ENCODE measurements around the gene HAUS5.

Gene HAUS5

DNA sequence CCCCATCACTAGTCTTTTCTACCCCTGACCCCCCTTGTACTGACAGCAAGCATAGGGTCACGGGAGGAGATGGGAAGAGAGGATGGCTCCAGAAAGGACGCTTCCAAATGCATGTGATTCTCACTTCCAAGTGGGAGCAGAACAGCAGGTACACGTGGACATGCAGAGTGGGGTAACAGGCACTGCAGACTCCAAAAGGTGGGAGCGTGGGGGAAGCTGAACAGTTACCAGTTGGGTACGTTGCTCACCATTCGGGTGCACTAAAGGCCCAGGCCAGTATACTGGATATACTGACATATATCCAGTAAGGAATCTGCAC is 26.7 kb downstream of the HAUS5 start:
- H3K4me1 ChIP-seq (ENCODE audit: control insufficient read depth in 5 of 5, insufficient read depth in 5 of 5, low read length in 5 of 5) = peaks cover 0 to 35% (median 19%) of the 10 kb centered on the region in 5 donors

DNA sequence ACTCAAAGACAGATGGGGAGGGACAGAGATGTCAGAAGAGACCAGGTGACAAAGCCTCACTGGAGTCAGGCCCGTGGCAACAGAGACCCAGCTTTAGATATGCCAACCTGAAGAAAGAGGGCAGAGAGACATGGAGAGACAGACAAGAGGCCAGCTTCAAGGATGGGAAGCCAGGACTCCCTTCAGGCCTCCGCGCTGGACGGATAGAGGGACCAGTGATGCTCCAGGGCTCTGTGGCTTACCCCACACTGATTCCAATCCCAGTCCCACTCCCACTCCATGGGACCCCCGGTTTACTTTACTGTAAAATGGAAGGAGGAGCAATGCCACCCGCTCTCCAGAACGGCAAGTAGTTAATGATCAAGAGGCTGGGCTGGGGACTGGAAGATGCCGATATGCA is 27.3 kb downstream of the HAUS5 start:
- H3K9ac ChIP-seq (ENCODE audit: low read length in 5 of 5) = no peak overlapping the region
- H3K27ac ChIP-seq (ENCODE audit: low read depth, low read length) = no peak overlapping the region
- peaks cover 0 to 41% (median 24%) of the 10 kb centered on the region in 5 donors for H3K4me1 ChIP-seq (ENCODE audit: control insufficient read depth in 5 of 5, insufficient read depth in 5 of 5, low read length in 5 of 5)

More for the DNA sequence above, 26.7 kb downstream of the HAUS5 start:
- no peaks in the 10 kb centered on the region for H3K9me3 ChIP-seq (ENCODE audit: control insufficient read depth in 5 of 5, low read length in 5 of 5)
- no peak overlapping the region for H3K9ac ChIP-seq (ENCODE audit: low read length in 5 of 5)
- peaks cover 0 to 42% (median 31%) of the 10 kb centered on the region in 5 donors for H3K36me3 ChIP-seq (ENCODE audit: control insufficient read depth in 5 of 5, insufficient read depth in 5 of 5, low read length in 5 of 5)
- H3K27me3 ChIP-seq (ENCODE audit: control insufficient read depth in 5 of 5, insufficient read depth in 4 of 5, low read length in 5 of 5) = no peaks in the 10 kb centered on the region
- H3K27ac ChIP-seq (ENCODE audit: low read depth, low read length) = no peak overlapping the region
- no peak overlapping the region for H3K4me3 ChIP-seq (ENCODE audit: low read depth in 1 of 5, low read length in 5 of 5)

GRCh38 chr19:35641515-35642151 is 29.1 kb downstream of the HAUS5 start, which contains the start of gene ETV2:
TSS of gene ETV2 (plus strand) at chr19:35641745. CDS start at chr19:35642461, 716 bp downstream.
- Histone ChIP-seq H3K36me3 (ENCODE audit: control insufficient read depth in 5 of 5, insufficient read depth in 5 of 5, low read length in 5 of 5) (peaks cover 0 to 19% (median 15%) of the 10 kb centered on the region in 5 donors), H3K9me3 (ENCODE audit: control insufficient read depth in 5 of 5, low read length in 5 of 5) (no peaks in the 10 kb centered on the region), H3K4me3 (ENCODE audit: low read depth in 1 of 5, low read length in 5 of 5) (no peak within 1 kb of the TSS), H3K27ac (ENCODE audit: low read depth, low read length) (no peak within 1 kb of the TSS), H3K4me1 (ENCODE audit: control insufficient read depth in 5 of 5, insufficient read depth in 5 of 5, low read length in 5 of 5) (peaks cover 0 to 54% (median 31%) of the 10 kb centered on the region in 5 donors), H3K9ac (ENCODE audit: low read length in 5 of 5) (no peak within 1 kb of the TSS), H3K27me3 (ENCODE audit: control insufficient read depth in 5 of 5, insufficient read depth in 4 of 5, low read length in 5 of 5) (no peaks in the 10 kb centered on the region)

More for the DNA sequence above, 27.3 kb downstream of the HAUS5 start:
- no peaks in the 10 kb centered on the region for H3K9me3 ChIP-seq (ENCODE audit: control insufficient read depth in 5 of 5, low read length in 5 of 5)
- H3K36me3 ChIP-seq (ENCODE audit: control insufficient read depth in 5 of 5, insufficient read depth in 5 of 5, low read length in 5 of 5) = peaks cover 0 to 37% (median 25%) of the 10 kb centered on the region in 5 donors
- H3K27me3 ChIP-seq (ENCODE audit: control insufficient read depth in 5 of 5, insufficient read depth in 4 of 5, low read length in 5 of 5) = no peaks in the 10 kb centered on the region
- H3K4me3 ChIP-seq (ENCODE audit: low read depth in 1 of 5, low read length in 5 of 5) = no peak overlapping the region

DNA sequence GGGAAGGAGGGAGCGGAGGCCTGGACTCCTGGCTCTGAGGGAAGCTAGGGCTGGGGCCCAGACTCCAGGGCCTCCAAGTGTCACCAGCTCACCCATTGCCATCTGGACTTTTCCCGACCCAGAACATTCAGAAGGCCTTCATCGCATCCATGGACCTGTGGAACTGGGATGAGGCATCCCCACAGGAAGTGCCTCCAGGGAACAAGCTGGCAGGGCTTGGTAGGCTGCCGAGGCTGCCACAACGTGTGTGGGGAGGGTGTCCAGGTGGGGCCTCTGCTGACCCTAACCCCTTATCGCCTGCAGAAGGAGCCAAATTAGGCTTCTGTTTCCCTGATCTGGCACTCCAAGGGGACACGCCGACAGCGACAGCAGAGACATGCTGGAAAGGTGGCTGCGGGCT is 29.8 kb downstream of the HAUS5 start:
- Histone ChIP-seq H3K9ac (ENCODE audit: low read length in 5 of 5) (no peak overlapping the region), H3K27ac (ENCODE audit: low read depth, low read length) (no peak overlapping the region), H3K4me1 (ENCODE audit: control insufficient read depth in 5 of 5, insufficient read depth in 5 of 5, low read length in 5 of 5) (peaks cover 0 to 58% (median 31%) of the 10 kb centered on the region in 5 donors), H3K9me3 (ENCODE audit: control insufficient read depth in 5 of 5, low read length in 5 of 5) (no peaks in the 10 kb centered on the region), H3K36me3 (ENCODE audit: control insufficient read depth in 5 of 5, insufficient read depth in 5 of 5, low read length in 5 of 5) (peaks cover 0 to 12% (median 8%) of the 10 kb centered on the region in 5 donors), H3K27me3 (ENCODE audit: control insufficient read depth in 5 of 5, insufficient read depth in 4 of 5, low read length in 5 of 5) (no peaks in the 10 kb centered on the region), H3K4me3 (ENCODE audit: low read depth in 1 of 5, low read length in 5 of 5) (no peak overlapping the region)

- Histone ChIP-seq H3K27ac (ENCODE audit: low read depth, low read length) (no peak overlapping the region), H3K27me3 (ENCODE audit: control insufficient read depth in 5 of 5, insufficient read depth in 4 of 5, low read length in 5 of 5) (no peaks in the 10 kb centered on the region), H3K4me3 (ENCODE audit: low read depth in 1 of 5, low read length in 5 of 5) (peak overlapping the region in 4 of 5 donors; percentile 73 to 81 (median 78)), H3K36me3 (ENCODE audit: control insufficient read depth in 5 of 5, insufficient read depth in 5 of 5, low read length in 5 of 5) (peaks cover 0 to 7% (median 3%) of the 10 kb centered on the region in 5 donors), H3K9ac (ENCODE audit: low read length in 5 of 5) (peak overlapping the region in 4 of 5 donors; percentile 53 to 88 (median 68)), H3K4me1 (ENCODE audit: control insufficient read depth in 5 of 5, insufficient read depth in 5 of 5, low read length in 5 of 5) (peaks cover 0 to 63% (median 33%) of the 10 kb centered on the region in 5 donors), H3K9me3 (ENCODE audit: control insufficient read depth in 5 of 5, low read length in 5 of 5) (no peaks in the 10 kb centered on the region)
Observed at GRCh38 chr19:35642798-35643254, 30.3 kb downstream of the HAUS5 start.

DNA sequence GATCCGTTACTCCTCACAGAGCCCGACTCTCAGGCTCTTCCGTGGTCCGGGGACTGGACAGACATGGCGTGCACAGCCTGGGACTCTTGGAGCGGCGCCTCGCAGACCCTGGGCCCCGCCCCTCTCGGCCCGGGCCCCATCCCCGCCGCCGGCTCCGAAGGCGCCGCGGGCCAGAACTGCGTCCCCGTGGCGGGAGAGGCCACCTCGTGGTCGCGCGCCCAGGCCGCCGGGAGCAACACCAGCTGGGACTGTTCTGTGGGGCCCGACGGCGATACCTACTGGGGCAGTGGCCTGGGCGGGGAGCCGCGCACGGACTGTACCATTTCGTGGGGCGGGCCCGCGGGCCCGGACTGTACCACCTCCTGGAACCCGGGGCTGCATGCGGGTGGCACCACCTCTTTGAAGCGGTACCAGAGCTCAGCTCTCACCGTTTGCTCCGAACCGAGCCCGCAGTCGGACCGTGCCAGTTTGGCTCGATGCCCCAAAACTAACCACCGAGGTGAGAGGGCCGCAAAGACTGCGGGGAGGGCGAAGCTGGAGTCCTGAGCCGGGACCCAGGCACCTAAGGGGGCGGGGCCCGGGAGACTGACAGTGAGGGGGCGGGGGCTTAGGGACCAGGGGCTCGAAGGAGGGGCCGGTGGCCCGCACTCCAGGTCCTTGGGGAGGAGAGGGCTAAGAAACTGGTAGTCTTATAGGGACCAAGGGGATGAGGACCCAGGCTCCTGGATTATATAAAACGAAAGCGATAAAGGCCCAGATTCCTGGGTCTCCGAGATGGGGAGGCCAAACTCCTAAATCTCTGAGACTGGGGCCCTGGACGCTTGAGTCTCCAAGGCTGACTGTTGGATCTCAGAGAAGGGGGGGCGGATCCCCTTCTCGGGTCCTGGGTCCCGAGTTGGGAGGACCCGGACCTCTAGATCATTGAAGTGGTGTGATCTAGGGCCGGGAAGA is 31.0 kb downstream of the HAUS5 start:
- peaks cover 3 to 65% (median 35%) of the 10 kb centered on the region in 5 donors for H3K4me1 ChIP-seq (ENCODE audit: control insufficient read depth in 5 of 5, insufficient read depth in 5 of 5, low read length in 5 of 5)
- H3K27ac ChIP-seq (ENCODE audit: low read depth, low read length) = peak overlapping the region; percentile 85
- peak overlapping the region; percentile 73 to 88 (median 78) for H3K4me3 ChIP-seq (ENCODE audit: low read depth in 1 of 5, low read length in 5 of 5)
- H3K9me3 ChIP-seq (ENCODE audit: control insufficient read depth in 5 of 5, low read length in 5 of 5) = no peaks in the 10 kb centered on the region
- H3K36me3 ChIP-seq (ENCODE audit: control insufficient read depth in 5 of 5, insufficient read depth in 5 of 5, low read length in 5 of 5) = no peaks in the 10 kb centered on the region
- H3K27me3 ChIP-seq (ENCODE audit: control insufficient read depth in 5 of 5, insufficient read depth in 4 of 5, low read length in 5 of 5) = no peaks in the 10 kb centered on the region
- peak overlapping the region; percentile 48 to 88 (median 78) for H3K9ac ChIP-seq (ENCODE audit: low read length in 5 of 5)

DNA sequence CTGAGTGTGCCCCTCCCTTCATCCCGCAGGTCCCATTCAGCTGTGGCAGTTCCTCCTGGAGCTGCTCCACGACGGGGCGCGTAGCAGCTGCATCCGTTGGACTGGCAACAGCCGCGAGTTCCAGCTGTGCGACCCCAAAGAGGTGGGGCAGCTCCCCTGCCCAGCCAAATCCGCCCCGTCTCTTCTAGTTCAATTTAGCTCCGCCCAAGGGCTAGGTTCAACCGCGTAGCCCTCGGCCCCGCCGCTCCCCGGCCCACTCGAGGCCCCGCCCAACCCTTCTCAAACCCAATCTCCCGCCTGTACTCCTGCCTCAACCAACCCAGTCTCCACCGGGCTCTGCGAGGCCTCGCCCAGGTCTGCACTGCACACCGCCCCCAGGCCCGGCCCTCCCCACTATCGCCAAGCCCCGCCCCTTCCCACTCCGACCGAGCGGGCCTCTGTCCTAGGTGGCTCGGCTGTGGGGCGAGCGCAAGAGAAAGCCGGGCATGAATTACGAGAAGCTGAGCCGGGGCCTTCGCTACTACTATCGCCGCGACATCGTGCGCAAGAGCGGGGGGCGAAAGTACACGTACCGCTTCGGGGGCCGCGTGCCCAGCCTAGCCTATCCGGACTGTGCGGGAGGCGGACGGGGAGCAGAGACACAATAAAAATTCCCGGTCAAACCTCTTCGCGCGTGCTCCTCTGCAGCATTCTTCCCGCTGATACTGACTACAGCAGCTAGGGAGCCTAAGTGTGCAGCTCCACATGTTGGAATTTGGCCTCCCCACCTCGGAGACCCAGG is 31.9 kb downstream of the HAUS5 start:
- no peaks in the 10 kb centered on the region for H3K27me3 ChIP-seq (ENCODE audit: control insufficient read depth in 5 of 5, insufficient read depth in 4 of 5, low read length in 5 of 5)
- H3K4me3 ChIP-seq (ENCODE audit: low read depth in 1 of 5, low read length in 5 of 5) = peak overlapping the region; percentile 73 to 88 (median 78)
- H3K36me3 ChIP-seq (ENCODE audit: control insufficient read depth in 5 of 5, insufficient read depth in 5 of 5, low read length in 5 of 5) = no peaks in the 10 kb centered on the region
- H3K27ac ChIP-seq (ENCODE audit: low read depth, low read length) = peak overlapping the region; percentile 85
- no peaks in the 10 kb centered on the region for H3K9me3 ChIP-seq (ENCODE audit: control insufficient read depth in 5 of 5, low read length in 5 of 5)
- H3K9ac ChIP-seq (ENCODE audit: low read length in 5 of 5) = peak overlapping the region; percentile 48 to 88 (median 78)
- H3K4me1 ChIP-seq (ENCODE audit: control insufficient read depth in 5 of 5, insufficient read depth in 5 of 5, low read length in 5 of 5) = peaks cover 8 to 68% (median 38%) of the 10 kb centered on the region in 5 donors

DNA sequence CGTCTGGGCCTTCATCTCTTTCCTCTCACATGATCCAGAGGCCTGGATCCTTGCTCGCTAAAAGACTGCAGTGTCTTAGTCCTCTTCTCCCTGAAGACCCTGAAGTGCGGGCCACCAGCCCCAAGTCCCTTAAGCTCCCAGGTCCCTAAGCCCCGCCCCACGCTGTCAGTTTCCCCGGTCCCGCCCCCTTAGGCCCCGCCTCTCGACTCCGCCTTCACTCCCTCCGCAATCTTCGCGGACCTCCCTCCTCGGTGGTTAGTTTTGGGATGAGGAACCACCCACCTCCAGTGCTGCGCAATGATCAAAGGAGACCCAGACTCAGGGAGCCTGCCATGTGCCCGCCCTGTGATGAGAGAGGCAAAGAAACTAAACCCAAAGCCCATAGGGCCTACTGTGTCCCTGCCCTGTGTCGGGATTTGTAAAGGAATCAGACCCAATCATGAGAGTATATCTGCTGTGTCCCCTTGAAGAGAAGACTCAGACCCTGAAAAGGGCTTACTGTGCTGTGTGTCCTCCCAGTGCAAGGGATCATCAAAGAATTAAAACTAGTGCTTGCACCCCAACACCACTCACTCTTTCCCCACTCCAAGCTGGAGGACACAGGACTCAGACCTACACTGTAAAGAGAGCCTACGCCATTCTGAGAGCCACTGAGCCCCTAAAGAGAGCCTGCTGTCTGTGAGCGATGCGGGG is 32.6 kb downstream of the HAUS5 start:
- H3K9ac ChIP-seq (ENCODE audit: low read length in 5 of 5) = peak overlapping the region; percentile 48 to 85 (median 72)
- H3K27me3 ChIP-seq (ENCODE audit: control insufficient read depth in 5 of 5, insufficient read depth in 4 of 5, low read length in 5 of 5) = no peaks in the 10 kb centered on the region
- H3K4me3 ChIP-seq (ENCODE audit: low read depth in 1 of 5, low read length in 5 of 5) = peak overlapping the region; percentile 73 to 81 (median 78)
- H3K36me3 ChIP-seq (ENCODE audit: control insufficient read depth in 5 of 5, insufficient read depth in 5 of 5, low read length in 5 of 5) = no peaks in the 10 kb centered on the region
- H3K4me1 ChIP-seq (ENCODE audit: control insufficient read depth in 5 of 5, insufficient read depth in 5 of 5, low read length in 5 of 5) = peaks cover 8 to 73% (median 45%) of the 10 kb centered on the region in 5 donors
- H3K27ac ChIP-seq (ENCODE audit: low read depth, low read length) = peak overlapping the region; percentile 85
- H3K9me3 ChIP-seq (ENCODE audit: control insufficient read depth in 5 of 5, low read length in 5 of 5) = no peaks in the 10 kb centered on the region

All from subcutaneous abdominal adipose tissue (tissue), 5 donors.